Natural killer cell treated with Interleukin-12 subunit alpha and Interleukin-12 subunit beta and Interleukin-15 and Interleukin-18, amount 100 ng/mL, for 72 hours (primary cell): ENCODE measurements around the gene RBBP8NL. TPM values are rescaled to one million over a fixed set of nuclear protein-coding genes. Genes with fewer than 3 reads are reported as not detected.

Source experiments
- ATAC-seq, 2 donors: fragments of 150-1000 bp; cut with Tn5 transposase in 1 of 2; sonication (Bioruptor Pico), chemical (Tn5 transposase) in 1 of 2; 2 replicates each; pipeline ENCODE4 v1.10.0; 2021
- DNase-seq: peaks from one replicate; pipeline ENCODE4 v3.0.0; 2022; ENCODE audit warnings: low spot score
- H3K27ac Mint-ChIP-seq, 2 donors: 1 replicate in 1 of 2; 2 replicates in 1 of 2; pipeline ENCODE4 v1.8.0; 2022; ENCODE audit warnings: mixed read lengths in 2 of 2, mild to moderate bottlenecking in 1 of 2, moderate library complexity in 1 of 2
- H3K27me3 Mint-ChIP-seq, 2 donors: 1 replicate in 1 of 2; 2 replicates in 1 of 2; pipeline ENCODE4 v1.8.0; 2022; ENCODE audit warnings: mixed read lengths in 2 of 2
- H3K36me3 Mint-ChIP-seq: one replicate; pipeline ENCODE4 v1.8.0; 2022; ENCODE audit warnings: mixed read lengths
- H3K4me1 Mint-ChIP-seq, 2 donors: 1 replicate in 1 of 2; 2 replicates in 1 of 2; pipeline ENCODE4 v1.8.0; 2022; ENCODE audit warnings: low read depth in 2 of 2, mixed read lengths in 2 of 2, mild to moderate bottlenecking in 1 of 2
- H3K4me3 Mint-ChIP-seq: one replicate; pipeline ENCODE4 v1.8.0; 2022; ENCODE audit warnings: mixed read lengths
- H3K9me3 Mint-ChIP-seq: 2 replicates; pipeline ENCODE4 v1.8.0; 2022; ENCODE audit warnings: mixed read lengths
- total RNA-seq, 2 donors: library from RNA; stranded (reverse); gene quantifications; one replicate each; pipeline ENCODE4 v1.2.3, GENCODE V29; 2022

The RBBP8NL gene
- total RNA-seq, 2 donors from 2014 or later: not detected

DNA sequence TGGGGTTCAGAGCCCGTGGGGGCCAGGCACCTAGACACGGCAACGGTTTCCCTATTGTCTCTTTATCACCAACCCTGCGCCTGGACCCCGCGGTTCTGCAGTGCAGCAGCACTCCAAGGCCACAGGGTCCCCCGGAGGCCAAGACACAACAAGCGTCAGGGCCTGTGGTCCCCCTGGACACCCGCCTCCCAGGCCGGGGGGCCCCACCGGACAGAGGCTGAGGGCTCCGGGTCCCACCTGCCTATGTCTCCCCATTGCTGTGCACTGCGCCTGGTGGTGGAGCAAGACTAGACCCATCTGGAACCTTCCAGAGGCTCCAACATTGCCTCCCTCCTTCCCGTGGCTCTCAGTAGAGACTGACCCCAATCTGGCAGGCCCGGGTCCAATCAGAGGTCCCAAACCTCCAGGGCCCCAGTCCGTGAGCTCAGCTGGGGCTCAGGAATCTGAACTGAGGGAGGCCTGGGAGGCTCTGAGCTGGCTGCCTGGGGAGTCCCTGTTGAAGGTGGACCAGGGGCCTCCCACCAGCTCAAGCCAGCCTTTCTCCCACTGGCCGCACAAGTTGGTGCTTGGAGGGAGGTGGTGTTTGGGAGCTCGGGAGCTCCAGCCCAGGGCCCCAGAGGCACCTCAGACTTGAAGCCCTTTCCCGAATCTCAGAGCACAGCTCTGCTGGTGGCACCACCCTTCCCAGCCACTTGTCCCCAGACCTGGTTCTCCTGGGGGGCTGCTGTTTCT, 39.6 kb upstream of the RBBP8NL start:
- Mint-ChIP-seq H3K27me3 (peaks cover 0 to 8% of the 10 kb centered on the region in 2 donors), H3K27ac (no peak overlapping the region), H3K36me3 (no peaks in the 10 kb centered on the region), H3K4me1 (no peaks in the 10 kb centered on the region), H3K9me3 (no peaks in the 10 kb centered on the region), H3K4me3 (no peak overlapping the region)
- peak in 1 of 2 donors; percentile 5 for ATAC-seq
- no peak for DNase-seq

DNA sequence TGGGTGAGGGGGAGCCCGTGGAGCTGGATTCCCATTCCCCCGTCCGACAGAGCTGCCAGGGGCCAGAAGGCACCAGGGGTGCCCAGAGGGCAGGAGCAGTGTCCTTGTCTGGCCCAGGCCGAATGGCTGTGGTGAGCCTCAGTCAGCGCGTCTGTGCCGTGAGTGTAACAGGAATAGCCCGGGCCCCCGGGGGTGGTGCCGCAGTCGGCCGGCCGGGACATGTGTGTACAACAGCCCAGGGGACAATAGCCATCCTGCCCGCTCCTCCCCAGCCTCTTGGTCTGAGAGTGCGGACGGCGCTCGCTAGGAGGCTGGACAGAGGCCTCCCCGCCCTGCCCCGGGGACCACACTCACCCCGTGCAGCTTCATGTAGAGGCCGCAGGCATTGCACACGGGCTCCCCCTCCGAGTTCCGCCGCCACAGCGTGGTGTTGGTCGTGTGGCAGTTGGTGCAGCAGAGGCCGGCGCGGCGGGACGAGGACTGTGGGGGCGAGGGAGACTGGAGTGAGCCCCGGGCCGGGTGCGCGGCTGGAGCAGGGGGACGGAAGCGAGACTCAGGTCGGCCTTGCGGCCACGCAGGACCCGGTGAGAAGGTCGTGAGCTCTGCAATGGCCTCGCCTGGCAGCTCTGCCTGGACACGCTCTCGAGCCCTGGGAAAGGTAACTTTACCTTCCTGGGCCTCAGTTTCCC, 38.9 kb upstream of the RBBP8NL start:
- no peak for DNase-seq
- Mint-ChIP-seq H3K4me1 (no peaks in the 10 kb centered on the region), H3K27ac (no peak overlapping the region), H3K36me3 (no peaks in the 10 kb centered on the region), H3K9me3 (no peaks in the 10 kb centered on the region), H3K4me3 (no peak overlapping the region), H3K27me3 (peaks cover 0 to 8% of the 10 kb centered on the region in 2 donors)
- no peak for ATAC-seq

DNA sequence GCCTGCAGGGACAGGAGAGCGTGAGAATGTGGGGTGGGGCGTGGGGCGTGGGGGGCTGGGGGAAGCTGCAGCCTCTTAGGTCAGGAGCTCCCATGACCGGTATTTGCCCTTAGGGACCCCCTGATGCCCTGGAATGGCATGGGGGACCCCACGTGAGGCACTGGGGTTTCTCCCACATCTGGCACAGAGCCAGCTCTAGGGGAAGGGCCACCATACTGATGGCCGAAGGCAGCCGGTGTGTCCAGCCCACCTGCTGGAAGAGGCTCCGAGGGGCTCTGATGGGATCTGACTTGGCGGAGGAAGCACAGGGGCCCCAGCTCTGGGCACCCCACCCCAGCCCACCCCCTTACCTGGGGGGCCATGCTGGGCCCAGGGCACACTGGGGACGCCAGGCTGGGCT, 37.7 kb upstream of the RBBP8NL start:
- DNase-seq: no peak
- ATAC-seq: no peak
- no peaks in the 10 kb centered on the region for H3K9me3 Mint-ChIP-seq

DNA sequence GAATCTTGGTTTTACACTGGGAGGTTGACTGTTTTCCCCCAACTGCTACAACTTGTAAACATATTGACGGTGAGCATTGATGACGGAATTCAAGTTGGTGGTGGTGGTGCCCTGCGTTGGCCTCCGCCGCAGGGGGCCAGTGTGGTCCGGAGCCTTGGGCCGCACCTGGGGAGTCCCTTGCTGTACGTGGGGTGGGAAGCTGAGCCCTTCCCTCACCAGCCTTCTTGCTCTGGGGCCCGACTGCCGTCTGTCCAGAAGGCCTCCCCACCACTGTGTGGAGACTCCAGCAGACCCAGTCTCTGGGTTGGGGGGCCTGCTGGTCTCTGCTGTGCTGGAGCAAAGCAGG, 37.1 kb upstream of the RBBP8NL start:
- Mint-ChIP-seq H3K4me3 (no peak overlapping the region), H3K36me3 (no peaks in the 10 kb centered on the region), H3K9me3 (no peaks in the 10 kb centered on the region), H3K27ac (no peak overlapping the region), H3K27me3 (no peaks in the 10 kb centered on the region), H3K4me1 (no peaks in the 10 kb centered on the region)
- ATAC-seq (no peak), DNase-seq (no peak)

More for the DNA sequence above, 37.7 kb upstream of the RBBP8NL start:
- Mint-ChIP-seq H3K36me3 (no peaks in the 10 kb centered on the region), H3K4me1 (no peaks in the 10 kb centered on the region), H3K27me3 (peaks cover 0 to 4% of the 10 kb centered on the region in 2 donors), H3K27ac (no peak overlapping the region), H3K4me3 (no peak overlapping the region)

DNA sequence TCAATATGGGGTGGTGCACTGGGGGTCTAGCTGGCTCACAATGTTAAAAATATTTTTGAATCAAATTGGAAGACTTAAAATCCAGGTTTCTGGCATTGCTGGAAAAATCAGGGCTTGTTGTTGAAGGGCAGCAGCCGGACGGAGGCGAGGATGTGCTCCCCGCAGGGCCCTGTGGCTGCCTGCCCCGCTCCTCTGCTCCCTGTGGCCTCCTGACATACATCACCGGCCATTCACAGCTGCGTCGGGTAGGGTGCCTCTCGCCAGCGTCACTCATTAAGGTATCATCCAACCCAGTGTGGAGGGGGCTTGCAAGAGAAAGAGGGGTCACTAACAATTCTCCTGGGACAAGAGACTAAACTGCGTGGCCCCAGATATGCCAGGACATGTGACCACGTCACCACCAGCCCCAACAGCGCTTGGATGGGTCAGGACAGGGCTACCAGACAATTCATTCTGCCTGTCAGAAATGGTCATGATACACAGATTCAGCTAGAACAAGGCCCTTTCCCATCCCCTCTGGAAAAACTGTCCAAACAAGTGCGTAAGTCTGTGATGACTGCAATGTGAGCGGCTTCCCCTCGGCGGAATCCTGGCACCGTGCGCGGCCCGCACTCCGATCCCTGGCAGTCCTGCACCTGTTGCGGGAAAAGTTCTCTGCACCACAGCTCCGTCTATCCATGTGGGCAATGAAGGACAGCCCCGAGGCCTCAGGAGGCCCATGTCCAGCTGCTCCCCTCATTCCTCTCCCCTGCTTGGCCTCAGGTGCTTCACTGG, 36.5 kb upstream of the RBBP8NL start:
- H3K36me3 Mint-ChIP-seq: no peaks in the 10 kb centered on the region
- DNase-seq (no peak), ATAC-seq (no peak)
- H3K9me3 Mint-ChIP-seq: no peaks in the 10 kb centered on the region
- H3K27ac Mint-ChIP-seq: no peak overlapping the region
- no peaks in the 10 kb centered on the region for H3K4me1 Mint-ChIP-seq
- H3K4me3 Mint-ChIP-seq: no peak overlapping the region
- H3K27me3 Mint-ChIP-seq: no peaks in the 10 kb centered on the region

DNA sequence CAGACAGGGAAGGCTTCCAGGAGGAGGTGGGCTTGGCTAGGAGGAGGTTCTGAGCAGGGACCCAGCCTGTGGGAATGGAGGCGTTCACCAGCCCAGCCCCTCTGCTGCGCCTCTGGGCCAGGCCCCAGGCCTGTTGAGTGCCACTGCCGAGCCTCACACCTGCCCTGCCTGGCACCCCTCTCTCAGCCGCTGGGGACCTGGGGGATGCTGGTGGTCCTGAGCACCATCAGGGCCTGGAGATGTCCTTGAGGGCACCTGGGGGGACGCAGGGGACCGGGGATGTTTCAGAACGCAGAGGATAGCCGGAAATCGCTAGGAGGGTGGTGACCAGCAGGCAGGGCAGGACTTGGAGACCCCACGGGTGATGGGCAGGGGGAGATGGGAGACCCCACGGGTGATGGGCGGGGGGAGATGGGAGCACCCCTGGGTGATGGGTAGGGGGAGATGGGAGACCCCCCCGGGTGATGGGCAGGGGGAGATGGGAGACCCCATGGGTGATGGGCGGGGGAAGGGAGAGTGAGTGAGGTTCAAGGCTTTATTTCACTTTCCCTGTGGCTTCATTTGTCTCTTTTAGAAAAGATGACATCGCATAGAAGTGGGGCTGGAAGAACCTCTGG, 35.7 kb upstream of the RBBP8NL start:
- ATAC-seq: no peak
- Mint-ChIP-seq H3K27ac (no peak overlapping the region), H3K36me3 (no peaks in the 10 kb centered on the region), H3K4me3 (no peak overlapping the region), H3K4me1 (no peaks in the 10 kb centered on the region), H3K9me3 (no peaks in the 10 kb centered on the region), H3K27me3 (peaks cover 0 to 2% of the 10 kb centered on the region in 2 donors)
- no peak for DNase-seq

DNA sequence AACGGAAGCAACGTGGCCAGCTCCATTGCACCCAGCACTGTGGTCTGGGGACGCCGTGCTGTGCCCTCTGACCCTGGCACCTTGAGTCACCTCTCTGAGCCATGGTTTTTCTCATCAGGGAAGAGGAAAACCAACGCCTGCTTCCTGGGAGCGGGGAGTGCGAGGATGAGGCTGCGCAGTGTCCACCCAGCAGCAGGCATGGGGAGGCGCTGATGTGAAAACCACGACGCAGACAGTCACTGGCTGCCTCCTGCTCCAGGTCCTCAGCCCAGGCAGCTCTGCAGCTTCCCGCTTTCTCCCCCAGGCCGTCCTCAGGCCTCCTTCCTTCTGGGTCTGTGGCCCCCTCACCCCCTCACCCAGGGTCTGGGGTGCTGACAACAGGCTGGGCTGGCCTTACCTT, 34.5 kb upstream of the RBBP8NL start:
- ATAC-seq (no peak), DNase-seq (no peak)
- H3K27ac Mint-ChIP-seq: no peak overlapping the region
- H3K4me1 Mint-ChIP-seq: no peaks in the 10 kb centered on the region
- H3K36me3 Mint-ChIP-seq: no peaks in the 10 kb centered on the region
- H3K9me3 Mint-ChIP-seq: no peaks in the 10 kb centered on the region
- H3K27me3 Mint-ChIP-seq: peaks cover 0 to 2% of the 10 kb centered on the region in 2 donors
- no peak overlapping the region for H3K4me3 Mint-ChIP-seq

DNA sequence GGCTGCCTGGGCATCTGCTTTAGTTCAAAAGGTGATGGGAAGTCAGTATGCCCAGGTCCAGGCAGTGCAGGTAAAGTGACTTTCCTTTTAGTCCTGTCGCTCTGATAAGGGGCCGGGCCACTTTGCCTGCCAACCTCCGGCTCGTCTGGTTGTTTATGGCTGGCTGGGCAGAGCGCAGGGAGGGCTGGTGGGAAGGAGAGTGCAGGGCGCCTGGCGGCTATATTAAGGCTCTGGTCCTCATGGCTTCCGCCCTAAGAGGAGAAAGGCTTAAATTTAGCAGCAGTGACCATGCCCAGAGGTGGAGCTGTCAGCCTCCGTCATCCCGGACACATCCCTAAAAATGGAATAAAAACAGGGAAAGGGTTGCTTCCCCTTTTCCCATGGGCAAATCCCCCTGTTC, 33.8 kb upstream of the RBBP8NL start:
- H3K4me3 Mint-ChIP-seq: no peak overlapping the region
- no peaks in the 10 kb centered on the region for H3K36me3 Mint-ChIP-seq
- H3K9me3 Mint-ChIP-seq: no peaks in the 10 kb centered on the region
- peaks cover 3 to 4% of the 10 kb centered on the region in 2 donors for H3K27me3 Mint-ChIP-seq
- DNase-seq: no peak
- ATAC-seq: no peak
- H3K27ac Mint-ChIP-seq: no peak overlapping the region
- H3K4me1 Mint-ChIP-seq: no peaks in the 10 kb centered on the region

DNA sequence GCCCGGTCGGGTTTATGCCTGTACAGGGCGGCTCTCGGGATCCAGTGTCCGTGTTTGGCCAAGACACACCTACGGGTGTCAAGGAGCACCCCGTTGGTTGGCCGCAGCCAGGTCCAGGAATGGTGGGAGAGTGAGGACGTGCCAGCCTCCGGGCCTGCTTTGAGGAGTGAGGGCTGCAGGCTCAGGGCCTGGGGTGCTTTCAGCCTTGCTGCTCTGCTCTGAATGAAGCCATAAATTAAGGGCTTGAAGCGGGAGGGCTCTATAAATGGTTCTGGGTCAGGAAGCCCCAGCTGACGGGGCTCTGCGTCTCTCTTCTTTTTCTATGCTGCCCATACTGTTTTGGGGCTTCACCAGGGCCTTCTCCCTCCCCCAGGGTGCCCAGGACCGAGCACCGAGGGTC, 33.3 kb upstream of the RBBP8NL start:
- H3K4me1 Mint-ChIP-seq: no peaks in the 10 kb centered on the region
- H3K27ac Mint-ChIP-seq: no peak overlapping the region
- H3K9me3 Mint-ChIP-seq: no peaks in the 10 kb centered on the region
- no peak for DNase-seq
- H3K27me3 Mint-ChIP-seq: peaks cover 4 to 5% of the 10 kb centered on the region in 2 donors
- H3K36me3 Mint-ChIP-seq: no peaks in the 10 kb centered on the region
- ATAC-seq: no peak
- H3K4me3 Mint-ChIP-seq: no peak overlapping the region

DNA sequence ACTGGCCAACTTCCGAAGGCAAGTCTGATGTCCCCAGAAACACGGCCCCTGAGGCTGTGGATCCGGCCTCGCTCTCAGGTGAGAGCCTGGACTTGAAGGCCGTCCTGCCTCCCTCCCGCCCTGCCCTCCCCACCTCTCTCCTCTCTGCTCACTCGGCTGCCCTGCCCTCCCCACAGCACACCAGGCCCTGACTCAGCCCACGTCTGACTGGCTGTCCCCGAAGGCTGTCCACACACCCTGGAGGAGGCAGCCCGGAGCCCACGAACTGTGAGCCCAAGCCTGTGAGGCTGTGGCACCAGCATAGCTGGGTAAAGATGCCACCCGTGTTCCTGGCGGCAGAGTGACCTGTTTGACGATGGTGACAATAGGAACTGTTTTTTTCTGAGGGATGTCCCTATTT, 32.1 kb upstream of the RBBP8NL start:
- no peak for DNase-seq
- Mint-ChIP-seq H3K27me3 (peaks cover 4 to 5% of the 10 kb centered on the region in 2 donors), H3K9me3 (no peaks in the 10 kb centered on the region), H3K4me1 (no peaks in the 10 kb centered on the region), H3K36me3 (no peaks in the 10 kb centered on the region), H3K4me3 (no peak overlapping the region), H3K27ac (no peak overlapping the region)
- no peak for ATAC-seq

DNA sequence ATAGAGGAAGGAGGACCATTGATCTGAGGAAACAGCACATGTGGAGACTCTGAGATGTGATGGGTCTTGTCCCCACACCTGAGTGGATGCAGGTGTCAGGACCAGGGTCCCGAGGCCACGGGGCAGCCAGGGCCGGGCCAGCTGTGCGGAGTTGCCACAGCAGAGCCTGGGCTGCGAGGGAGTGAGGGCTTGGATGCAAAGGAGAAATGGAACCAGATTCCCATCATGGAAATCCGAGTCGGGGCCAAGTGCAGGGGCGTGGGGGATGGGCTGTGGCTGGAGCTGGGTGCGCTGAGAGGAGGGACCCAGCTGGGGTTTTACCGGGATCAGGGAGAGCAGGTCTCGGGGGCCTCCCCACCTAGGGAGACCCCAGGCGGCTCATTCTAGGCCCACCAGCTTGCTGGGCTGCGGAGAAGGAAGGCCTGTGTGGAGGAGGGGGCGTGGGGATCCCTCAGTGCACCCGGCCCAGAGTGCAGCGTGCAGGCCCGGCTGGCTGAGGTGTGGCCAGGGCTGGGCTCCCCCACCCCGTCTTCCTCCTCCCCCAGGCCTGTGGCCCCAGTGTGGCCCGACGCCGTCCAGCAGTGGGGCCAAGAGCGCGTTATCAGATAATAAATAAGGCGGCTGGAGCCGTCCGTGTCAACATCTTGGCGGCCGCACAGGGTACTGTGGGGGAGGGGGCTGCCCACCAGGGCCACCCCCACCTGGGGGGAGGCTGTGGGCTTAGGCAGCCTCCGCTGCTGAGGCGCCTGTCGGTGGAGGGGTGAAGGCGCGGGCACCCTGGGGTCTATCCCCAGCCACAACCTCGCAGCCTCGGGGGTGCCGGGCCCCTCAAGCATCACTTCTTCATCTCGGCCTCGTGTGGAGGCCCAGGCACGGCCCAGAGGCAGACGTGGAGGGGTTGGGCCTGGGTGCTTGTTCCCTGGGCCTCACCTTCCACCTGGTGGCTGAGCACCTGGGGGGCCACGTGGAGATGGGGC, 31.2 kb upstream of the RBBP8NL start:
- no peak overlapping the region for H3K27ac Mint-ChIP-seq
- no peaks in the 10 kb centered on the region for H3K9me3 Mint-ChIP-seq
- no peaks in the 10 kb centered on the region for H3K36me3 Mint-ChIP-seq
- H3K27me3 Mint-ChIP-seq: peaks cover 5 to 7% of the 10 kb centered on the region in 2 donors
- no peak overlapping the region for H3K4me3 Mint-ChIP-seq
- DNase-seq (no peak), ATAC-seq (no peak)
- no peaks in the 10 kb centered on the region for H3K4me1 Mint-ChIP-seq

DNA sequence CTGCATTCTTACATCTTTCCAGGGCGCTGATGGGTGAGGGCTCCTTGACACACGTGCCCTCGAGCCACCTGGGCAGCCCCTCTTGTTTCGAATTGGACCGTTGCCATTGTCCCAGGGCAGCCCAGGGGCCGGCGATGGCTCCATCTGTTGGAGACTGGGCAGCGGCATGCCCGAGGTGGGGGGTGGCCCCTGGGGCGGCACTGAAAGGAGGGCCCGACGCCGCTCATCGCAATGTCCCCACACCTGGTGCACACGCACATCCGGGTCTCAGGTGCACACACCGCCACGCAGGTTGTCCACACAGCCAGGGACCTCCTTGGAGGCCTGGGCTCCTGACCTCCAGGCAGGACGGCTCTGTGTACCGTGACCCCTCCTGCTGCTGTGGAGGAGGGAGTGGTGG, 30.5 kb upstream of the RBBP8NL start:
- no peak for ATAC-seq
- Mint-ChIP-seq H3K4me3 (no peak overlapping the region), H3K9me3 (no peaks in the 10 kb centered on the region), H3K36me3 (no peaks in the 10 kb centered on the region), H3K27ac (no peak overlapping the region), H3K27me3 (peaks cover 5 to 7% of the 10 kb centered on the region in 2 donors), H3K4me1 (no peaks in the 10 kb centered on the region)
- DNase-seq: no peak

DNA sequence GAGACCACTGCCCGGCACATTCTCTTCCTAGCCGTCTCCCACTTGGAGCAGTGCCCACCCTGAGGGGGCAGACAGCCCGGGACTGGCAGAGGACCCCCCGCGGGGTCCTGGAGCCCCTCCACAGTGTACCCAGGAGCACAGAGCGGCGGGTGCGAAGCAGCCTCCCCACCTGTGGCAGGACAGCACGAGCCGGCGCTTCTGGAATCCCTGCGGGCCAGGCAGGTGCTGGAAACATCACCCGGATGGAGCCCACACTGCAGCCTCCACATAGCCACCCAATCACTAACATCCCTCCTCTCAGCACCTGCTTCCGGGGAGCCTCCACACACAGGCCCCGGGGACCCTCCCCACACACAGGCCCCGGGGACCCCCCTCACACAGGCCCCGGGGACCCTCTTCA, 29.8 kb upstream of the RBBP8NL start:
- H3K4me1 Mint-ChIP-seq: no peaks in the 10 kb centered on the region

More for the DNA sequence above, 29.8 kb upstream of the RBBP8NL start:
- Mint-ChIP-seq H3K9me3 (no peaks in the 10 kb centered on the region), H3K4me3 (no peak overlapping the region), H3K27ac (no peak overlapping the region), H3K36me3 (no peaks in the 10 kb centered on the region), H3K27me3 (peaks cover 5 to 7% of the 10 kb centered on the region in 2 donors)
- ATAC-seq (no peak), DNase-seq (no peak)
